ENCODE data around the gene P2RX4.
A peak's percentile ranks its signal among the peaks of the same experiment; 100 is the strongest.

Gene P2RX4

GRCh38 chr12:121239351-121240061 is 29.6 kb downstream of the P2RX4 start:
- Histone ChIP-seq H3K27ac (peak overlapping the region; percentile 35 to 82 (median 72); a peak in 21 of 22 replicates), H3K27me3 (no peaks in the 10 kb centered on the region), H3K9ac (peak overlapping the region in 8 of 11 experiments; percentile 8 to 61 (median 49); a peak in 12 of 22 replicates), H4K20me1 (peaks cover 0 to 61% (median 0%) of the 10 kb centered on the region in 11 experiments; a peak in 6 of 22 replicates), H3K9me3 (replicated peaks in 1 of 11) (no peaks in the 10 kb centered on the region), H3K36me3 (peaks cover 54 to 98% (median 84%) of the 10 kb centered on the region in 11 experiments), H3K4me1 (peaks cover 41 to 62% (median 43%) of the 10 kb centered on the region in 10 experiments), H3K4me3 (peak overlapping the region in 1 of 10 experiments; percentile 4; a peak in 1 of 20 replicates), H3K4me2 (peak overlapping the region; percentile 48 to 88 (median 76))
- no peak for TF ChIP-seq Cebpa-rat (IDR thresholded peaks at IDR 0.05)

- Histone ChIP-seq H3K36me3 (peaks cover 55 to 98% (median 85%) of the 10 kb centered on the region in 11 experiments), H3K9ac (peak overlapping the region in 6 of 11 experiments; percentile 11 to 61 (median 49); a peak in 6 of 22 replicates), H3K9me3 (replicated peaks in 1 of 11) (no peaks in the 10 kb centered on the region), H3K4me2 (peak overlapping the region; percentile 48 to 88 (median 76)), H3K27ac (peak overlapping the region in 9 of 11 experiments; percentile 35 to 82 (median 73); a peak in 16 of 22 replicates), H3K4me3 (no peak overlapping the region), H4K20me1 (peaks cover 0 to 56% (median 0%) of the 10 kb centered on the region in 11 experiments; a peak in 5 of 22 replicates), H3K4me1 (peaks cover 41 to 62% (median 43%) of the 10 kb centered on the region in 10 experiments), H3K27me3 (no peaks in the 10 kb centered on the region)
- no peak for TF ChIP-seq Cebpa-rat (IDR thresholded peaks at IDR 0.05)
Observed at GRCh38 chr12:121240062-121240420, 30.1 kb downstream of the P2RX4 start.

GRCh38 chr12:121240484-121241101 is 30.7 kb downstream of the P2RX4 start:
- Histone ChIP-seq H4K20me1 (peaks cover 0 to 50% (median 0%) of the 10 kb centered on the region in 11 experiments; a peak in 5 of 22 replicates), H3K27ac (peak overlapping the region in 10 of 11 experiments; percentile 1 to 82 (median 72); a peak in 14 of 22 replicates), H3K9ac (peak overlapping the region in 8 of 11 experiments; percentile 4 to 39 (median 22); a peak in 10 of 22 replicates), H3K4me3 (no peak overlapping the region), H3K4me1 (peaks cover 41 to 62% (median 43%) of the 10 kb centered on the region in 10 experiments), H3K27me3 (no peaks in the 10 kb centered on the region), H3K4me2 (peak overlapping the region; percentile 48 to 88 (median 76)), H3K36me3 (peaks cover 55 to 98% (median 85%) of the 10 kb centered on the region in 11 experiments), H3K9me3 (replicated peaks in 1 of 11) (no peaks in the 10 kb centered on the region)
- TF ChIP-seq Cebpa-rat (IDR thresholded peaks at IDR 0.05): no peak

- peaks cover 0 to 42% (median 0%) of the 10 kb centered on the region in 11 experiments; a peak in 5 of 22 replicates for H4K20me1 ChIP-seq
- no peak overlapping the region for H3K4me3 ChIP-seq
- H3K9me3 ChIP-seq (replicated peaks in 1 of 11): no peaks in the 10 kb centered on the region
- H3K27me3 ChIP-seq: no peaks in the 10 kb centered on the region
- no peak for TF ChIP-seq Cebpa-rat (IDR thresholded peaks at IDR 0.05)
- H3K4me2 ChIP-seq: peak overlapping the region; percentile 48 to 88 (median 76)
- H3K27ac ChIP-seq: peak overlapping the region in 10 of 11 experiments; percentile 0 to 82 (median 70); a peak in 14 of 22 replicates
- H3K4me1 ChIP-seq: peaks cover 41 to 61% (median 43%) of the 10 kb centered on the region in 10 experiments
- H3K9ac ChIP-seq: peak overlapping the region in 9 of 11 experiments; percentile 4 to 39 (median 22); a peak in 9 of 22 replicates
- H3K36me3 ChIP-seq: peaks cover 51 to 96% (median 83%) of the 10 kb centered on the region in 11 experiments
Observed at GRCh38 chr12:121241156-121241970, 31.4 kb downstream of the P2RX4 start.

- no peak for TF ChIP-seq Cebpa-rat (IDR thresholded peaks at IDR 0.05)
- Histone ChIP-seq H3K9ac (no peak overlapping the region), H4K20me1 (peaks cover 0 to 30% (median 0%) of the 10 kb centered on the region in 11 experiments; a peak in 4 of 22 replicates), H3K4me3 (no peak overlapping the region), H3K27me3 (no peaks in the 10 kb centered on the region), H3K9me3 (replicated peaks in 1 of 11) (no peaks in the 10 kb centered on the region), H3K27ac (no peak overlapping the region), H3K36me3 (peaks cover 61 to 97% (median 83%) of the 10 kb centered on the region in 11 experiments), H3K4me2 (no peak overlapping the region), H3K4me1 (peaks cover 20 to 26% (median 25%) of the 10 kb centered on the region in 10 experiments)
Observed at GRCh38 chr12:121245031-121245430, 35.1 kb downstream of the P2RX4 start.

- peaks cover 11 to 17% (median 15%) of the 10 kb centered on the region in 10 experiments for H3K4me1 ChIP-seq
- H3K27me3 ChIP-seq: no peaks in the 10 kb centered on the region
- H3K4me2 ChIP-seq: no peak overlapping the region
- no peaks in the 10 kb centered on the region for H3K9me3 ChIP-seq (replicated peaks in 1 of 11)
- peaks cover 0 to 30% (median 0%) of the 10 kb centered on the region in 11 experiments; a peak in 4 of 22 replicates for H4K20me1 ChIP-seq
- no peak for TF ChIP-seq Cebpa-rat (IDR thresholded peaks at IDR 0.05)
- peaks cover 70 to 98% (median 83%) of the 10 kb centered on the region in 11 experiments for H3K36me3 ChIP-seq
- no peak overlapping the region for H3K4me3 ChIP-seq
- no peak overlapping the region for H3K27ac ChIP-seq
- no peak overlapping the region for H3K9ac ChIP-seq
Observed at GRCh38 chr12:121245951-121246350, 36.0 kb downstream of the P2RX4 start.

- H3K36me3 ChIP-seq: peaks cover 80 to 98% (median 90%) of the 10 kb centered on the region in 11 experiments
- no peak overlapping the region for H3K9ac ChIP-seq
- H3K27me3 ChIP-seq: no peaks in the 10 kb centered on the region
- TF ChIP-seq Cebpa-rat (IDR thresholded peaks at IDR 0.05): no peak
- no peak overlapping the region for H3K4me2 ChIP-seq
- no peaks in the 10 kb centered on the region for H3K9me3 ChIP-seq (replicated peaks in 1 of 11)
- H4K20me1 ChIP-seq: peaks cover 0 to 30% (median 0%) of the 10 kb centered on the region in 11 experiments; a peak in 4 of 22 replicates
- H3K4me1 ChIP-seq: peaks cover under 1 to 6% (median 5%) of the 10 kb centered on the region in 10 experiments; a peak in 15 of 20 replicates
- no peak overlapping the region for H3K27ac ChIP-seq
- no peak overlapping the region for H3K4me3 ChIP-seq
Observed at GRCh38 chr12:121246893-121247557, 37.1 kb downstream of the P2RX4 start.

- peaks cover 88 to 98% (median 92%) of the 10 kb centered on the region in 11 experiments for H3K36me3 ChIP-seq
Observed at GRCh38 chr12:121248622-121249021, 38.7 kb downstream of the P2RX4 start.

More at GRCh38 chr12:121248622-121249021, 38.7 kb downstream of the P2RX4 start:
- Histone ChIP-seq H3K27ac (no peak overlapping the region), H3K27me3 (no peaks in the 10 kb centered on the region), H3K9me3 (replicated peaks in 1 of 11) (peaks cover 0 to 8% (median 0%) of the 10 kb centered on the region in 11 experiments; a peak in 2 of 22 replicates), H3K9ac (no peak overlapping the region), H3K4me3 (no peak overlapping the region), H3K4me1 (no peaks in the 10 kb centered on the region), H4K20me1 (peaks cover 0 to 30% (median 0%) of the 10 kb centered on the region in 11 experiments; a peak in 5 of 22 replicates), H3K4me2 (no peak overlapping the region)
- TF ChIP-seq Cebpa-rat (IDR thresholded peaks at IDR 0.05): no peak
